Astrocyte (in vitro differentiated cells and primary cell): ENCODE results near the gene MRPL28.

Source experiments
- EZH2 ChIP-seq: IDR thresholded peaks from 2 replicates; pipeline ENCODE4 v1.6.1; 2012; ENCODE audit warnings: mild to moderate bottlenecking, low read length, inconsistent platforms; ENCODE audit not compliant: insufficient read depth
- TF ChIP-seq, protein P1 (sequence below): IDR thresholded peaks from 2 replicates; pipeline ENCODE4 v1.5.1; 2011; ENCODE audit warnings: low read depth, mild to moderate bottlenecking, inconsistent platforms, low read length, moderate library complexity; ENCODE audit not compliant: insufficient read depth

DNA sequence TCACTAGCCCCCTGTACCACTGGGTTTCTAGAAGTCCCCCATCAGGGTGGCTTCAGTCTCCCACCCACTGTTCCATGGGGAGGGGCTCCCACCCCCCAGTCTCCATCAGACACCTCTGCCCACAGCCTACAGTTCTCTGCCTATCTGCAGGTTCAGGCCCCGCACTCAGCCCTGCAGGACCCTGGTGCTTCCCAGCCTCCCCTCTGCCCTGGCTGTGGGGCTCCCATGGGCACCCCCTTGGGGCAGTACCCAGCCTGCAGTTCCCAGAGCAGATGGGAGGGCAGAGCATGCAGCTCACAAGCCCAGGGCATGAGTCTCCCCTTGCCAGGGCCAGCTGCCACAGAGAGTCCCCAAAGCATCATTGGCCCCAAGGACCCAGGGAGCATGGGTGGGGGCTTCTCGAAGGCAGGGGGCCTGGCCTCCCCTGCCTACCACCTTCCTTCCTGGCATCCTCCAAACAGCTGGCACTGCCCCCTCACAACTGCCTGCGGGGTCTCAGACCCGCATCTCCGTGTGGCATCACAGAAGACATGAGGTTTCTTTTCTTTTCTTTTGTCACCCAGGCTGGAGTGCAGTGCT is 2.8 kb upstream of the MRPL28 start:
- TF ChIP-seq, protein P1, sequence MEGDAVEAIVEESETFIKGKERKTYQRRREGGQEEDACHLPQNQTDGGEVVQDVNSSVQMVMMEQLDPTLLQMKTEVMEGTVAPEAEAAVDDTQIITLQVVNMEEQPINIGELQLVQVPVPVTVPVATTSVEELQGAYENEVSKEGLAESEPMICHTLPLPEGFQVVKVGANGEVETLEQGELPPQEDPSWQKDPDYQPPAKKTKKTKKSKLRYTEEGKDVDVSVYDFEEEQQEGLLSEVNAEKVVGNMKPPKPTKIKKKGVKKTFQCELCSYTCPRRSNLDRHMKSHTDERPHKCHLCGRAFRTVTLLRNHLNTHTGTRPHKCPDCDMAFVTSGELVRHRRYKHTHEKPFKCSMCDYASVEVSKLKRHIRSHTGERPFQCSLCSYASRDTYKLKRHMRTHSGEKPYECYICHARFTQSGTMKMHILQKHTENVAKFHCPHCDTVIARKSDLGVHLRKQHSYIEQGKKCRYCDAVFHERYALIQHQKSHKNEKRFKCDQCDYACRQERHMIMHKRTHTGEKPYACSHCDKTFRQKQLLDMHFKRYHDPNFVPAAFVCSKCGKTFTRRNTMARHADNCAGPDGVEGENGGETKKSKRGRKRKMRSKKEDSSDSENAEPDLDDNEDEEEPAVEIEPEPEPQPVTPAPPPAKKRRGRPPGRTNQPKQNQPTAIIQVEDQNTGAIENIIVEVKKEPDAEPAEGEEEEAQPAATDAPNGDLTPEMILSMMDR: no peak
- TF ChIP-seq EZH2: no peak
